A673 (cell line): ENCODE measurements around the gene LCK.

Source experiments
- EZH2 ChIP-seq: fragments of 200-600 bp; sonication (generic); IDR thresholded peaks from 2 replicates; pipeline ENCODE4 v1.6.1; 2017; ENCODE audit warnings: borderline replicate concordance, low read depth, mild to moderate bottlenecking, mixed read lengths, antibody characterized with exemption, low read length; ENCODE audit not compliant: poor library complexity, severe bottlenecking
- TF ChIP-seq, protein P1 (sequence below): fragments of 300-800, 200-600 bp; sonication (generic); conservative IDR thresholded peaks from 2 replicates; pipeline ENCODE4 v1.5.1; 2017; ENCODE audit warnings: low read depth, mild to moderate bottlenecking, antibody characterized with exemption, low read length, moderate library complexity, mixed read lengths

GRCh38 chr1:32255072-32256071 lies 4.3 kb downstream of the LCK start:
- TF ChIP-seq, protein P1, sequence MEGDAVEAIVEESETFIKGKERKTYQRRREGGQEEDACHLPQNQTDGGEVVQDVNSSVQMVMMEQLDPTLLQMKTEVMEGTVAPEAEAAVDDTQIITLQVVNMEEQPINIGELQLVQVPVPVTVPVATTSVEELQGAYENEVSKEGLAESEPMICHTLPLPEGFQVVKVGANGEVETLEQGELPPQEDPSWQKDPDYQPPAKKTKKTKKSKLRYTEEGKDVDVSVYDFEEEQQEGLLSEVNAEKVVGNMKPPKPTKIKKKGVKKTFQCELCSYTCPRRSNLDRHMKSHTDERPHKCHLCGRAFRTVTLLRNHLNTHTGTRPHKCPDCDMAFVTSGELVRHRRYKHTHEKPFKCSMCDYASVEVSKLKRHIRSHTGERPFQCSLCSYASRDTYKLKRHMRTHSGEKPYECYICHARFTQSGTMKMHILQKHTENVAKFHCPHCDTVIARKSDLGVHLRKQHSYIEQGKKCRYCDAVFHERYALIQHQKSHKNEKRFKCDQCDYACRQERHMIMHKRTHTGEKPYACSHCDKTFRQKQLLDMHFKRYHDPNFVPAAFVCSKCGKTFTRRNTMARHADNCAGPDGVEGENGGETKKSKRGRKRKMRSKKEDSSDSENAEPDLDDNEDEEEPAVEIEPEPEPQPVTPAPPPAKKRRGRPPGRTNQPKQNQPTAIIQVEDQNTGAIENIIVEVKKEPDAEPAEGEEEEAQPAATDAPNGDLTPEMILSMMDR, result no peak
- no peak for TF ChIP-seq EZH2
